ENCODE data around the gene CYCS.

DNA sequence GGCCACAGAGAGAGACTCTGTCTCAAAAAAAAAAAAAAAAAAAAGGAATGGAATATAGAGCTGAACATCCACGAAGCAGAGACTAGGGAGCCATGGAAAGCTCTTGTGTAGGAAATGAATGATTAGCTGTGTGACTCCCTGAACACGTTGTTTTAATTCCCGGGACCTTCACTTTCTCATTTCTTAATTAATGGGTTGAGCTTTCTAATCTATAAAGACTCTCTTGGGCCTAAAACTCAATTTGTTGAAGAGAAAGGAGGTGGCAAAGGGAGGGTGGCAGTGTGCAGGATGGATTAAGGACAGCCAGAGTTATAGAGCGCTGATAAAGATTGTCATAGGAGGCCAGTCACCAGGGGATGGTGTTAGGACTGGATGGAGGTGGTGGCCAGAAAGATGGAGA is 48.0 kb downstream of the CYCS start:
- TF ChIP-seq CTCF (conservative IDR thresholded peaks at IDR 0.05) (no peak), EZH2 (IDR thresholded peaks at IDR 0.05; ENCODE audit: low read depth) (no peak)

Measured in PC-9 (cell line).